ENCODE results near the gene FAM193B.
A peak's percentile ranks its signal among the peaks of the same experiment; 100 is the strongest.

The FAM193B gene

DNA sequence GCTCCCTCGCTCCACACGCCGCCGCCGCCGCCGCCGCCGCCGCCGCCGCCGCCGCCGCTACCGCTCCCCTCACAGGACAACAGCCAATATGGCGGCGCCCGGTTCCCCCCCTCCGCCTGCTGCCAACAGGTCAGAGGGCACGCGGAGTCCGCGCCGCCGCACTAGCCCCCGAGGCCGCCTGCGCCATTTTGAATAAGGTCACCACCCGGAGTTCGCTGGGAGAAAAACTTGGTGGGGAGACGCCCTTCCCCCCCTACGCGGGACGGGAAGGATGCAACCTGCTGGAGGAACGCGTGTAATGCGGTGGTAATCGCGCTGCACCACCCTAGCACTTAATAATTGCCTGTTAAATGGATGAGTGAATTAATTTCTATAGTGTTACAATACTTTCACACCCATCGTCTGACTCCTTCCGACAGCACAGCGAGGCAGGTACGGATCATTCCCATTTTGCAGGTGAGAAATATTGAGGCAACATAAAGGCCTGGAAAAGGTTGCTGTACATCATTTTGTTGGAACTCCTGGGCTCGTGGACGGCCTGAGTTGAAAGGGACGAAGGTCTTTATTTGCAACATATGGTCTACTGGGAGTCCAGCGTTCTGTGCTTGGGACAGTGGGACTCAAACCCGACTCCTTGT lies at the start of gene FAM193B:
TSS of gene FAM193B (minus strand) at position 90 of the 638 bp plus-strand sequence. CDS start 105 bp downstream, outside the sequence.
- DNase-seq (ENCODE audit: low read depth, low spot score) = peak; percentile 84
- no CpG with 5 or more reads among the region's 49 CpGs for WGBS (ENCODE audit: insufficient coverage, insufficient read length)
- H3K9me3 ChIP-seq (ENCODE audit: control insufficient read depth, insufficient read depth, low read length) = no peaks in the 10 kb centered on the region
- peaks cover 2% of the 10 kb centered on the region; the same call in 1 of the 2 replicates for H3K4me1 ChIP-seq (ENCODE audit: control insufficient read depth, insufficient read depth, low read length)
- peak within 1 kb of the TSS; percentile 99 for H3K4me3 ChIP-seq (ENCODE audit: low read length)
- no peaks in the 10 kb centered on the region for H3K27me3 ChIP-seq (ENCODE audit: control insufficient read depth, insufficient read depth, low read length)
- H3K27ac ChIP-seq (ENCODE audit: low read length) = no peak within 1 kb of the TSS
- no peaks in the 10 kb centered on the region; the same call in 1 of the 2 replicates for H3K36me3 ChIP-seq (ENCODE audit: control insufficient read depth, insufficient read depth, low read length)

GRCh38 chr5:177604116-177604521 lies 49.8 kb upstream of the FAM193B start:
- Histone ChIP-seq H3K4me1 (ENCODE audit: control insufficient read depth, insufficient read depth, low read length) (peaks cover 3% of the 10 kb centered on the region), H3K4me3 (ENCODE audit: low read length) (no peak overlapping the region), H3K27ac (ENCODE audit: low read length) (no peak overlapping the region), H3K9me3 (ENCODE audit: control insufficient read depth, insufficient read depth, low read length) (no peaks in the 10 kb centered on the region), H3K27me3 (ENCODE audit: control insufficient read depth, insufficient read depth, low read length) (no peaks in the 10 kb centered on the region), H3K36me3 (ENCODE audit: control insufficient read depth, insufficient read depth, low read length) (no peaks in the 10 kb centered on the region)
- no peak for DNase-seq (ENCODE audit: low read depth, low spot score)
- WGBS (ENCODE audit: insufficient coverage, insufficient read length) = no CpG with 5 or more reads among the region's 27 CpGs

GRCh38 chr5:177603631-177604030 lies 49.3 kb upstream of the FAM193B start:
- no peaks in the 10 kb centered on the region for H3K27me3 ChIP-seq (ENCODE audit: control insufficient read depth, insufficient read depth, low read length)
- no peaks in the 10 kb centered on the region for H3K9me3 ChIP-seq (ENCODE audit: control insufficient read depth, insufficient read depth, low read length)
- H3K27ac ChIP-seq (ENCODE audit: low read length) = no peak overlapping the region
- H3K36me3 ChIP-seq (ENCODE audit: control insufficient read depth, insufficient read depth, low read length) = no peaks in the 10 kb centered on the region
- H3K4me3 ChIP-seq (ENCODE audit: low read length) = no peak overlapping the region
- H3K4me1 ChIP-seq (ENCODE audit: control insufficient read depth, insufficient read depth, low read length) = peaks cover 3% of the 10 kb centered on the region
- no peak for DNase-seq (ENCODE audit: low read depth, low spot score)
- whole genome bisulfite sequencing (ENCODE audit: insufficient coverage, insufficient read length) = no CpG with 5 or more reads among the region's 8 CpGs

DNA sequence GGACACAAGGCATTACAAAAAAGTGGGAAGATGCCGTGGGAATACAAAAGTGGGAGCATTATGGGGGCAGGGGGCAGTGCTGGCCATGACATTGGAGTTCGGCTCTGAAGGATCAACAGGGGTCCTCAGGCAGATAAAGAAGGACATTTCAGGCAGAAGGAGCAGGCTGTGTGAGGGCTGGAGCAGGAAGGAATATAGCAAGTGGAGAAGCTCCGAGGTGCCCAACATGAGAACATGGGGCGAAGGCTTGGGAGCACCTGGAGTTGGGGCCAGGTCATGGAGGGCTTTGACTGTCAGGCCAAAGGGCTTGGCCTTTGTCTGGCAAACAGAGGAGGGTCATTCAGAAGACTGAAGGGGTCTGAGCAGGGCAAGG lies 48.1 kb upstream of the FAM193B start:
- no peak for DNase-seq (ENCODE audit: low read depth, low spot score)
- H3K36me3 ChIP-seq (ENCODE audit: control insufficient read depth, insufficient read depth, low read length) = no peaks in the 10 kb centered on the region
- no peak overlapping the region for H3K4me3 ChIP-seq (ENCODE audit: low read length)
- no peaks in the 10 kb centered on the region for H3K27me3 ChIP-seq (ENCODE audit: control insufficient read depth, insufficient read depth, low read length)
- peaks cover 3% of the 10 kb centered on the region for H3K4me1 ChIP-seq (ENCODE audit: control insufficient read depth, insufficient read depth, low read length)
- no peaks in the 10 kb centered on the region for H3K9me3 ChIP-seq (ENCODE audit: control insufficient read depth, insufficient read depth, low read length)
- H3K27ac ChIP-seq (ENCODE audit: low read length) = no peak overlapping the region
- WGBS (ENCODE audit: insufficient coverage, insufficient read length) = no CpG with 5 or more reads among the region's 4 CpGs

DNA sequence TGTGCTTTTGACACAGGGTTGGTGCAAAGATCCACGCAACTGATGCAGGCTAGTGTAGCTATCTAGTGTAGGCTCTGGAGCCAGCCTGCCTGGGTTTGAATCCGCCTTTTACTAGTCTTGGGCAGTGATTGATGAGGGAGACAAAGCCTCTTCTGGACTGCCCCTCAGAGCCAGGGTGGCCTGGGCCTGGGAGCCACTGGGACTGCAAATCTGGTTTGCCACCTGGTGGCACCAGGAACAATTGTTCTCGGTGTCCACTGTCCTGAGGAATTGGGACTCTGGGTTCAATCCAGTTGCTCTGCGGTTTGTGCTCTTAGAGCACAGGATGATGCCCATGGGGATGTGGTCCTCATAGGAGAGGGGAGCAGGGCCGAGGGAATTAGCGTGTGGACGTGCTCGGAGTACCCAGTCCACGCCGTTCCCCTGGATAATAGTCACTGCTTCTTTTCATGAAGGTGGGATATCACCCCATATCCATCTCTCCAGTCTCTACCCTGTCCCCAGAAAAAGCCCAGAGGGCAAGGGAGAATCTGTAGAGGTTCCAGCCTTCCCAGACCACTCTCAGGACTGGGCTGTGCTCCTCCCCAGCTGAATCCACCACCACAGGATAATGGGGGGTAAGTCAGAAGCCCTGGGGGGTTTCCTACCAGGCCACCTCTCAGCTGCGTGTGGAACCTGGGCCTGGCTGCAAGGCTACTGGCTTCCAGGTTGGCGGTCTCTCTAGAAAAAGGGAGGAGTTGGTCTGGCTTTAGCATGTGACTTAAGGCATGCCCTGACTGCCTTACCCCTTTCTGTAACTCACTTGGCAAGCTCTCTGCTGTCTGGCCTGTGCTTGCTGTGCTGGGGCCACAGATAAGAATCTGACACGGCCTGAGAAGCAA lies 47.5 kb upstream of the FAM193B start:
- no peak overlapping the region for H3K4me3 ChIP-seq (ENCODE audit: low read length)
- DNase-seq (ENCODE audit: low read depth, low spot score) = no peak
- no peaks in the 10 kb centered on the region for H3K4me1 ChIP-seq (ENCODE audit: control insufficient read depth, insufficient read depth, low read length)
- WGBS (ENCODE audit: insufficient coverage, insufficient read length) = no CpG with 5 or more reads among the region's 13 CpGs
- no peak overlapping the region for H3K27ac ChIP-seq (ENCODE audit: low read length)
- H3K27me3 ChIP-seq (ENCODE audit: control insufficient read depth, insufficient read depth, low read length) = no peaks in the 10 kb centered on the region
- no peaks in the 10 kb centered on the region for H3K36me3 ChIP-seq (ENCODE audit: control insufficient read depth, insufficient read depth, low read length)
- H3K9me3 ChIP-seq (ENCODE audit: control insufficient read depth, insufficient read depth, low read length) = no peaks in the 10 kb centered on the region

GRCh38 chr5:177601126-177601525 lies 46.8 kb upstream of the FAM193B start:
- Histone ChIP-seq H3K4me1 (ENCODE audit: control insufficient read depth, insufficient read depth, low read length) (no peaks in the 10 kb centered on the region), H3K27me3 (ENCODE audit: control insufficient read depth, insufficient read depth, low read length) (no peaks in the 10 kb centered on the region), H3K4me3 (ENCODE audit: low read length) (no peak overlapping the region), H3K27ac (ENCODE audit: low read length) (no peak overlapping the region), H3K36me3 (ENCODE audit: control insufficient read depth, insufficient read depth, low read length) (peaks cover 6% of the 10 kb centered on the region; the same call in 1 of the 2 replicates), H3K9me3 (ENCODE audit: control insufficient read depth, insufficient read depth, low read length) (no peaks in the 10 kb centered on the region)
- DNase-seq (ENCODE audit: low read depth, low spot score) = no peak
- WGBS (ENCODE audit: insufficient coverage, insufficient read length) = no CpG with 5 or more reads among the region's 11 CpGs

- no peak for DNase-seq (ENCODE audit: low read depth, low spot score)
- no CpG with 5 or more reads among the region's 16 CpGs for WGBS (ENCODE audit: insufficient coverage, insufficient read length)
- Histone ChIP-seq H3K4me3 (ENCODE audit: low read length) (peak overlapping the region; percentile 89; the same call in 1 of the 2 replicates), H3K36me3 (ENCODE audit: control insufficient read depth, insufficient read depth, low read length) (peaks cover 10% of the 10 kb centered on the region; the same call in 1 of the 2 replicates), H3K27ac (ENCODE audit: low read length) (no peak overlapping the region), H3K4me1 (ENCODE audit: control insufficient read depth, insufficient read depth, low read length) (no peaks in the 10 kb centered on the region), H3K9me3 (ENCODE audit: control insufficient read depth, insufficient read depth, low read length) (no peaks in the 10 kb centered on the region), H3K27me3 (ENCODE audit: control insufficient read depth, insufficient read depth, low read length) (no peaks in the 10 kb centered on the region)
Observed at GRCh38 chr5:177600508-177601018, 46.2 kb upstream of the FAM193B start.

- H3K27ac ChIP-seq (ENCODE audit: low read length) = no peak within 1 kb of the TSS
Observed at GRCh38 chr5:177599731-177600507, 45.6 kb upstream of the FAM193B start, which contains the start of gene B4GALT7. B4GALT7 (plus strand) TSS chr5:177600132; CDS start chr5:177600211, 79 bp downstream.

DNA sequence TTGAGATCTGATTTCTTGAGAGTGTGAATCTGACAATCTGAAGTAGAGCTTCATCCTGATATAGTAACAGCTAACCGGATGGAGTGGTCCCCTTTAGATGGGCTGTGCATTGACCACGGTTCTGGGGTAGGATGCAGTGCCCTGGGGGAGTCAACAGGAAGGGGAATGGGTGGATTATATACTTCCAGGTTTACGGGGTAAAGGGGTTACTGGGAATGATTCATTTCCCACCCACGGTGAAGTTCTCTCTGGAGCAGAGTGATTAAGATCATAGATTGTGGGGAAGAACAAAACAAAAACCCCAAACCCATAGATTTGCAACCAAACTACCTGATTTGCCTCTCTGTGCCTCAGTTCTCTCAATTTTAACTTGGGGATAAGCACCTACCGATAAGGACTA lies 44.1 kb upstream of the FAM193B start:
- Histone ChIP-seq H3K4me1 (ENCODE audit: control insufficient read depth, insufficient read depth, low read length) (no peaks in the 10 kb centered on the region), H3K9me3 (ENCODE audit: control insufficient read depth, insufficient read depth, low read length) (no peaks in the 10 kb centered on the region), H3K27ac (ENCODE audit: low read length) (no peak overlapping the region), H3K27me3 (ENCODE audit: control insufficient read depth, insufficient read depth, low read length) (no peaks in the 10 kb centered on the region), H3K36me3 (ENCODE audit: control insufficient read depth, insufficient read depth, low read length) (peaks cover 28% of the 10 kb centered on the region), H3K4me3 (ENCODE audit: low read length) (no peak overlapping the region)
- no CpG with 5 or more reads among the region's 5 CpGs for WGBS (ENCODE audit: insufficient coverage, insufficient read length)
- DNase-seq (ENCODE audit: low read depth, low spot score) = no peak

More at GRCh38 chr5:177599731-177600507, 45.6 kb upstream of the FAM193B start, which contains the start of gene B4GALT7:
- WGBS (ENCODE audit: insufficient coverage, insufficient read length) = no CpG with 5 or more reads among the region's 86 CpGs
- Histone ChIP-seq H3K27me3 (ENCODE audit: control insufficient read depth, insufficient read depth, low read length) (no peaks in the 10 kb centered on the region), H3K36me3 (ENCODE audit: control insufficient read depth, insufficient read depth, low read length) (peaks cover 16% of the 10 kb centered on the region; the same call in 1 of the 2 replicates), H3K4me1 (ENCODE audit: control insufficient read depth, insufficient read depth, low read length) (no peaks in the 10 kb centered on the region), H3K4me3 (ENCODE audit: low read length) (peak within 1 kb of the TSS; percentile 89), H3K9me3 (ENCODE audit: control insufficient read depth, insufficient read depth, low read length) (no peaks in the 10 kb centered on the region)
- peak; percentile 29 for DNase-seq (ENCODE audit: low read depth, low spot score)

GRCh38 chr5:177596775-177597238 lies 42.4 kb upstream of the FAM193B start:
- Histone ChIP-seq H3K9me3 (ENCODE audit: control insufficient read depth, insufficient read depth, low read length) (no peaks in the 10 kb centered on the region), H3K27ac (ENCODE audit: low read length) (no peak overlapping the region), H3K36me3 (ENCODE audit: control insufficient read depth, insufficient read depth, low read length) (peaks cover 31% of the 10 kb centered on the region), H3K4me1 (ENCODE audit: control insufficient read depth, insufficient read depth, low read length) (no peaks in the 10 kb centered on the region), H3K27me3 (ENCODE audit: control insufficient read depth, insufficient read depth, low read length) (no peaks in the 10 kb centered on the region), H3K4me3 (ENCODE audit: low read length) (no peak overlapping the region)
- no CpG with 5 or more reads among the region's 2 CpGs for WGBS (ENCODE audit: insufficient coverage, insufficient read length)
- no peak for DNase-seq (ENCODE audit: low read depth, low spot score)

Measured in iPS DF 6.9 (cell line).